Measurements from ENCODE around the gene LRRC14B.

LRRC14B gene

GRCh38 chr5:187617-188451, 3.5 kb upstream of the LRRC14B start:
- WGBS (ENCODE audit: extremely low coverage, insufficient coverage, low lambda C conversion rate), result no CpG with 5 or more reads among the region's 21 CpGs
- no peak overlapping the region for H3K4ac ChIP-seq (ENCODE audit: low read depth, low read length)
- H3K9ac ChIP-seq (ENCODE audit: low read length), result no peak overlapping the region
- no peak overlapping the region for H4K8ac ChIP-seq (ENCODE audit: low read depth, low read length)
- no peak overlapping the region for H3K27ac ChIP-seq (ENCODE audit: low read depth, low read length)
- no peak overlapping the region for H2AK5ac ChIP-seq (ENCODE audit: low read length)
- H3K4me3 ChIP-seq (ENCODE audit: low read length), result no peak overlapping the region
- H2BK120ac ChIP-seq (ENCODE audit: low read depth, low read length), result no peak overlapping the region
- H3K27me3 ChIP-seq (ENCODE audit: insufficient read depth, low read length, poor library complexity), result no peaks in the 10 kb centered on the region
- no peak overlapping the region for H3K56ac ChIP-seq (ENCODE audit: low read length)
- no peaks in the 10 kb centered on the region for H3K4me1 ChIP-seq (ENCODE audit: control insufficient read depth, low read depth, low read length)
- no peak overlapping the region for H2BK5ac ChIP-seq (ENCODE audit: low read length)
- no peak overlapping the region for H3K4me2 ChIP-seq (ENCODE audit: low read length)
- peak; percentile 33 for DNase-seq
- no peak overlapping the region for H3K18ac ChIP-seq (ENCODE audit: low read length)
- no peak overlapping the region for H4K5ac ChIP-seq (ENCODE audit: low read length)
- H3K79me1 ChIP-seq (ENCODE audit: low read length), result no peaks in the 10 kb centered on the region
- H3K36me3 ChIP-seq (ENCODE audit: control insufficient read depth, insufficient read depth, low read length), result peaks cover 1% of the 10 kb centered on the region
- H3K79me2 ChIP-seq (ENCODE audit: control insufficient read depth, insufficient read depth, low read length), result no peaks in the 10 kb centered on the region
- no peak overlapping the region for H3K23ac ChIP-seq (ENCODE audit: low read length)
- H2BK15ac ChIP-seq (replicated peaks; ENCODE audit: low read depth), result no peak overlapping the region

- no peak overlapping the region for H3K9ac ChIP-seq (ENCODE audit: low read length)
- H2BK15ac ChIP-seq (replicated peaks; ENCODE audit: low read depth), result no peak overlapping the region
- no peak overlapping the region for H4K8ac ChIP-seq (ENCODE audit: low read depth, low read length)
- H3K79me2 ChIP-seq (ENCODE audit: control insufficient read depth, insufficient read depth, low read length), result no peaks in the 10 kb centered on the region
- H3K18ac ChIP-seq (ENCODE audit: low read length), result no peak overlapping the region
- no peak overlapping the region for H2BK120ac ChIP-seq (ENCODE audit: low read depth, low read length)
- no peak overlapping the region for H3K4ac ChIP-seq (ENCODE audit: low read depth, low read length)
- no peaks in the 10 kb centered on the region for H3K27me3 ChIP-seq (ENCODE audit: insufficient read depth, low read length, poor library complexity)
- no peak overlapping the region for H3K4me2 ChIP-seq (ENCODE audit: low read length)
- no peak overlapping the region for H2AK5ac ChIP-seq (ENCODE audit: low read length)
- H3K27ac ChIP-seq (ENCODE audit: low read depth, low read length), result no peak overlapping the region
- H3K4me1 ChIP-seq (ENCODE audit: control insufficient read depth, low read depth, low read length), result no peaks in the 10 kb centered on the region
- H3K36me3 ChIP-seq (ENCODE audit: control insufficient read depth, insufficient read depth, low read length), result no peaks in the 10 kb centered on the region
- H2BK5ac ChIP-seq (ENCODE audit: low read length), result no peak overlapping the region
- no peak overlapping the region for H3K23ac ChIP-seq (ENCODE audit: low read length)
- H3K4me3 ChIP-seq (ENCODE audit: low read length), result no peak overlapping the region
- no peak overlapping the region for H3K56ac ChIP-seq (ENCODE audit: low read length)
- no peaks in the 10 kb centered on the region for H3K79me1 ChIP-seq (ENCODE audit: low read length)
- no peak overlapping the region for H4K5ac ChIP-seq (ENCODE audit: low read length)
- WGBS (ENCODE audit: extremely low coverage, insufficient coverage, low lambda C conversion rate), result no CpG with 5 or more reads among the region's 37 CpGs
- DNase-seq, result peak; percentile 93
These were observed 2.5 kb upstream of the LRRC14B start for GRCh38 chr5:188488-189481.

DNA sequence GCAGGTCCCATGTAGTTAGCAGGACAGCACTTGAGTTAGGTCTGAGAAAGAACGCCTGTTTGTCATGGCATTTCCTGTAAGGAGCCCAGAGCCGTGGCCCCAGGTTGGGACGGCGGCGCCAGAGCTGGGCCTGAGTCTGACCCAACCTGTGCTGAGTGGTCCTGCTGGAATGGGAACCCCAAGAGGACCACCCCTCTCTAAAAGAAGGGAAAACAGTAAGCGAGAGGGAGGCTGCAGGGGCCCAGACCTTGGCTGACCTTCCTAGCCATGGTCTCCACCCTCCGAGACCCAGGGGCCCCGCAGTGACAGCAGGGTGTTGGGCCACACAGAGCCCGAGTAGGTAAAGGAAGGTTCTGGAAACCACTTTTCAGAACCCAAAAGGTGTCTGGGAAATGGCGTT, 1.8 kb upstream of the LRRC14B start:
- Histone ChIP-seq H3K27me3 (ENCODE audit: insufficient read depth, low read length, poor library complexity) (no peaks in the 10 kb centered on the region), H3K4me3 (ENCODE audit: low read length) (no peak overlapping the region), H3K27ac (ENCODE audit: low read depth, low read length) (no peak overlapping the region), H3K56ac (ENCODE audit: low read length) (no peak overlapping the region), H3K79me1 (ENCODE audit: low read length) (no peaks in the 10 kb centered on the region), H3K4me2 (ENCODE audit: low read length) (no peak overlapping the region), H3K9ac (ENCODE audit: low read length) (no peak overlapping the region), H2BK120ac (ENCODE audit: low read depth, low read length) (no peak overlapping the region), H4K8ac (ENCODE audit: low read depth, low read length) (no peak overlapping the region), H2AK5ac (ENCODE audit: low read length) (no peak overlapping the region), H3K36me3 (ENCODE audit: control insufficient read depth, insufficient read depth, low read length) (no peaks in the 10 kb centered on the region), H3K4ac (ENCODE audit: low read depth, low read length) (no peak overlapping the region), H3K23ac (ENCODE audit: low read length) (no peak overlapping the region), H4K5ac (ENCODE audit: low read length) (no peak overlapping the region), H3K4me1 (ENCODE audit: control insufficient read depth, low read depth, low read length) (no peaks in the 10 kb centered on the region), H3K18ac (ENCODE audit: low read length) (no peak overlapping the region), H2BK5ac (ENCODE audit: low read length) (no peak overlapping the region), H3K79me2 (ENCODE audit: control insufficient read depth, insufficient read depth, low read length) (no peaks in the 10 kb centered on the region), H2BK15ac (replicated peaks; ENCODE audit: low read depth) (no peak overlapping the region)
- DNase-seq, result no peak
- no CpG with 5 or more reads among the region's 10 CpGs for WGBS (ENCODE audit: extremely low coverage, insufficient coverage, low lambda C conversion rate)

- WGBS (ENCODE audit: extremely low coverage, insufficient coverage, low lambda C conversion rate), result no CpG with 5 or more reads among the region's 11 CpGs
- H3K4ac ChIP-seq (ENCODE audit: low read depth, low read length), result no peak overlapping the region
- no peak overlapping the region for H3K9ac ChIP-seq (ENCODE audit: low read length)
These were observed 1.3 kb upstream of the LRRC14B start for GRCh38 chr5:189976-190365.

DNA sequence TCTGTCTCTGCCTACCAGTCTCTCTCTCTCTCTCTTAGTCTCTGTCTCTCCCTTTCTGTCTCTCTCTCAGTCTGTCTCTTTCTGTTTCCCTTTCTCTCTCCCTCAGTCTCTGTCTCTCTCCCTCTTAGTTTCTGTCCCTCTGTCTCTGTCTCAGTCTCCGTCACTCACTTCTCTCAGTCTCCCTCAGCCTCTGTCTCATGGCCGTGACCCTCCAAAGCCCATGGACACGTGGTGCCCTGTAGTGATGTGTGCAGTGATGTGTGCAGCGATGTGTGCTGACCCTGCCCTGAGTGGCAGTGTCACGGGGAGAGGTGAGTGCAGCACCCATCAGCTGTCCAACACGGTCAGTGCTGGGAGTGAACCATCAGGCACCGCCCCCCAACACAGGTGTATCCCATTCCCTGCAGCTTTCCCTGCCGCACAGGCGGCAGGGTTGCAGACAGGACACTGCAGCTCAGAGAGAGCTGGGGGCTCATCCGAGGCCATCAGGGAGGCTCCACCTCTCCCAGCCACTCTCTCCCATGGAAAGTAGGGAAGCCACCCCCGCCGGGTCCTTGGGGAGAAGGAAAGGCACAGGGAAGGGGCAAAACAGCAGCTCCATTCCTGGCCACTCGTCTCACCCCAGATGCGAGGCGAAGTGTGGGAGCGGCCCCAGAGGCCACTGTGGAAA, 794 bp upstream of the LRRC14B start:
- Histone ChIP-seq H3K79me2 (ENCODE audit: control insufficient read depth, insufficient read depth, low read length) (no peaks in the 10 kb centered on the region), H2BK5ac (ENCODE audit: low read length) (no peak overlapping the region), H3K23ac (ENCODE audit: low read length) (no peak overlapping the region), H3K27ac (ENCODE audit: low read depth, low read length) (no peak overlapping the region), H4K8ac (ENCODE audit: low read depth, low read length) (no peak overlapping the region), H3K79me1 (ENCODE audit: low read length) (no peaks in the 10 kb centered on the region), H2AK5ac (ENCODE audit: low read length) (no peak overlapping the region), H3K27me3 (ENCODE audit: insufficient read depth, low read length, poor library complexity) (no peaks in the 10 kb centered on the region), H3K4me1 (ENCODE audit: control insufficient read depth, low read depth, low read length) (no peaks in the 10 kb centered on the region), H2BK120ac (ENCODE audit: low read depth, low read length) (no peak overlapping the region), H3K56ac (ENCODE audit: low read length) (no peak overlapping the region), H3K18ac (ENCODE audit: low read length) (no peak overlapping the region), H3K4me2 (ENCODE audit: low read length) (no peak overlapping the region), H3K4ac (ENCODE audit: low read depth, low read length) (no peak overlapping the region), H3K9ac (ENCODE audit: low read length) (no peak overlapping the region), H2BK15ac (replicated peaks; ENCODE audit: low read depth) (no peak overlapping the region), H4K5ac (ENCODE audit: low read length) (no peak overlapping the region), H3K4me3 (ENCODE audit: low read length) (no peak overlapping the region), H3K36me3 (ENCODE audit: control insufficient read depth, insufficient read depth, low read length) (no peaks in the 10 kb centered on the region)
- WGBS (ENCODE audit: extremely low coverage, insufficient coverage, low lambda C conversion rate), result no CpG with 5 or more reads among the region's 16 CpGs
- no peak for DNase-seq

More at GRCh38 chr5:189976-190365, 1.3 kb upstream of the LRRC14B start:
- Histone ChIP-seq H2BK5ac (ENCODE audit: low read length) (no peak overlapping the region), H2BK120ac (ENCODE audit: low read depth, low read length) (no peak overlapping the region), H3K56ac (ENCODE audit: low read length) (no peak overlapping the region), H3K79me1 (ENCODE audit: low read length) (no peaks in the 10 kb centered on the region), H3K23ac (ENCODE audit: low read length) (no peak overlapping the region), H4K8ac (ENCODE audit: low read depth, low read length) (no peak overlapping the region), H3K4me3 (ENCODE audit: low read length) (no peak overlapping the region), H3K18ac (ENCODE audit: low read length) (no peak overlapping the region), H3K4me1 (ENCODE audit: control insufficient read depth, low read depth, low read length) (no peaks in the 10 kb centered on the region), H2AK5ac (ENCODE audit: low read length) (no peak overlapping the region), H4K5ac (ENCODE audit: low read length) (no peak overlapping the region), H3K36me3 (ENCODE audit: control insufficient read depth, insufficient read depth, low read length) (no peaks in the 10 kb centered on the region), H3K27ac (ENCODE audit: low read depth, low read length) (no peak overlapping the region), H3K79me2 (ENCODE audit: control insufficient read depth, insufficient read depth, low read length) (no peaks in the 10 kb centered on the region), H3K27me3 (ENCODE audit: insufficient read depth, low read length, poor library complexity) (no peaks in the 10 kb centered on the region), H2BK15ac (replicated peaks; ENCODE audit: low read depth) (no peak overlapping the region), H3K4me2 (ENCODE audit: low read length) (no peak overlapping the region)
- DNase-seq, result no peak

All from mesendoderm (in vitro differentiated cells).